LHCN-M2 (cell line): ENCODE data around the gene MAMSTR. TPM values are rescaled to one million over a fixed set of nuclear protein-coding genes. Genes with fewer than 3 reads are reported as not detected.
"Not testable (repeated sequence)": the region's sequence is repeated elsewhere in the genome, so short reads cannot be mapped to it uniquely, and the experiment has no call there.

ENCODE experiments used
- DNase-seq: peaks from one replicate; pipeline ENCODE4 v3.0.0-alpha.2; 2012; ENCODE audit warnings: low read depth
- total RNA-seq: library from RNA; depleted of rRNA; stranded (reverse); fragments of >200 nt; gene quantifications from 2 replicates; pipeline ENCODE4 v1.2.3, GENCODE V29; 2014

MAMSTR gene
- total RNA-seq, 1 experiment from 2014 or later: 3.5 TPM

- DNase-seq: no peak
Measured at GRCh38 chr19:48720251-48720612, 707 bp upstream of the MAMSTR start.

- no peak for DNase-seq
Measured at GRCh38 chr19:48718711-48719231, 754 bp downstream of the MAMSTR start.

GRCh38 chr19:48718106-48718505 lies 1.4 kb downstream of the MAMSTR start:
- not testable (repeated sequence) for DNase-seq

- peak; percentile 48 for DNase-seq
Measured at GRCh38 chr19:48716562-48717291, 2.8 kb downstream of the MAMSTR start.

- peak; percentile 59 for DNase-seq
Measured at GRCh38 chr19:48715681-48716171, 3.8 kb downstream of the MAMSTR start.

GRCh38 chr19:48714759-48715675 lies 4.5 kb downstream of the MAMSTR start:
- no peak for DNase-seq

- DNase-seq: peak; percentile 99
Measured at GRCh38 chr19:48713864-48714755, 5.4 kb downstream of the MAMSTR start.

- DNase-seq: no peak
Measured at GRCh38 chr19:48713041-48713863, 6.3 kb downstream of the MAMSTR start.

GRCh38 chr19:48711106-48711662 lies 8.3 kb downstream of the MAMSTR start:
- no peak for DNase-seq

GRCh38 chr19:48708471-48708870 lies 11.1 kb downstream of the MAMSTR start:
- DNase-seq: no peak

GRCh38 chr19:48705431-48705830 lies 14.1 kb downstream of the MAMSTR start:
- DNase-seq: no peak

GRCh38 chr19:48703316-48703715 lies 16.2 kb downstream of the MAMSTR start:
- DNase-seq: no peak

GRCh38 chr19:48702701-48703100 lies 16.8 kb downstream of the MAMSTR start:
- no peak for DNase-seq

GRCh38 chr19:48698046-48698445 lies 21.5 kb downstream of the MAMSTR start:
- peak; percentile 78 for DNase-seq

- no peak for DNase-seq
Measured at GRCh38 chr19:48696353-48697010, 23.0 kb downstream of the MAMSTR start.

GRCh38 chr19:48695743-48696352 lies 23.7 kb downstream of the MAMSTR start, which contains the start of gene FUT2:
Gene FUT2 (plus strand): TSS chr19:48695971. CDS start chr19:48702957, 6,986 bp downstream.
- no peak for DNase-seq

- not testable (repeated sequence) for DNase-seq
Measured at GRCh38 chr19:48693629-48694028, 25.9 kb downstream of the MAMSTR start.

- no peak for DNase-seq
Measured at GRCh38 chr19:48689449-48689848, 30.1 kb downstream of the MAMSTR start.

GRCh38 chr19:48687776-48688175 lies 31.7 kb downstream of the MAMSTR start:
- DNase-seq: no peak
